ENCODE data around the gene NDUFAF4.

The NDUFAF4 gene

DNA sequence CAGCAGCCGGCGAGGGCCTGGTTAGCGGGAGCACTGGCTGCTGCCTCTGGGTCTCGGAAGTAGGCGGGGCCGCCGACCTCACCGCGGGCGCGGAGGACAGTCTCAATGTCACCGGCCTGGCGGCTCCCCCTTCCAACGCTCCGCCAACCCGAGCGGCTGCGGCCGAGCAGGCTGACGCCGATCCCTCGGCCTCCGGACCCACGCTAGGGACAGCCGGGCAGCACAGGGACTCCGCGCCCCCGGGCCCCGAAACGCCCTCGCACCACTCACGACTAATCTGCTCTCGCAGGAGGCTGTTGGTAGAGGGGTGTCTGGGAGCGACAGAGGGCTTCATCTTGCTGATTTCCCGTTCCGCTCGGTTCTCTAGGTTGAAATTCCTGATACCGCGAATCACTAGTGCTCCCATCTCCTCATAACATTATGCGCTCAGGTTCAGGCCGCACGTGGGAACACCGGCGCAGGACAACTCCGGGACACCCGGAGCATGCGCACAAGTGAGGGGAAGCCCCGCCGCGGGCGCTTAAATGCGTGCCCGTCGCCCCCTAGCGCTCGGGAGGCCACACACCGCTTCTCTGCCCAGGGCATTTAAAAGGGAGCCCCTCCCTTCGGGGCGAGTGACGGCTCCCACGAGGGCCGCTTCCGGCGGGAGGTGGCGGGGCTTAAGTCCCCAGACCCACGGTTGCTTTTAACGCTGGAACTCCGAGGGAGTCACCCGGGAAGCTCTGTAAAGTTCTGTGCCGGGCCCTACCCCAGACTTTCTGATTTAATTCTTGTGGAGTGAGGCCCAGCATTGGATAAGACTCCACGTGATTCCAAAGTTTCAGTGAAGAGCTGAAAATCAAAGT is at the start of gene NDUFAF4:
NDUFAF4 (minus strand) TSS at position 496 of the 845 bp plus-strand sequence; CDS start at position 406, 90 bp downstream.
- TF ChIP-seq, protein P1, sequence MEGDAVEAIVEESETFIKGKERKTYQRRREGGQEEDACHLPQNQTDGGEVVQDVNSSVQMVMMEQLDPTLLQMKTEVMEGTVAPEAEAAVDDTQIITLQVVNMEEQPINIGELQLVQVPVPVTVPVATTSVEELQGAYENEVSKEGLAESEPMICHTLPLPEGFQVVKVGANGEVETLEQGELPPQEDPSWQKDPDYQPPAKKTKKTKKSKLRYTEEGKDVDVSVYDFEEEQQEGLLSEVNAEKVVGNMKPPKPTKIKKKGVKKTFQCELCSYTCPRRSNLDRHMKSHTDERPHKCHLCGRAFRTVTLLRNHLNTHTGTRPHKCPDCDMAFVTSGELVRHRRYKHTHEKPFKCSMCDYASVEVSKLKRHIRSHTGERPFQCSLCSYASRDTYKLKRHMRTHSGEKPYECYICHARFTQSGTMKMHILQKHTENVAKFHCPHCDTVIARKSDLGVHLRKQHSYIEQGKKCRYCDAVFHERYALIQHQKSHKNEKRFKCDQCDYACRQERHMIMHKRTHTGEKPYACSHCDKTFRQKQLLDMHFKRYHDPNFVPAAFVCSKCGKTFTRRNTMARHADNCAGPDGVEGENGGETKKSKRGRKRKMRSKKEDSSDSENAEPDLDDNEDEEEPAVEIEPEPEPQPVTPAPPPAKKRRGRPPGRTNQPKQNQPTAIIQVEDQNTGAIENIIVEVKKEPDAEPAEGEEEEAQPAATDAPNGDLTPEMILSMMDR (IDR thresholded peaks at IDR 0.05; ENCODE audit: insufficient read depth, low read length, poor library complexity, severe bottlenecking) = peak; percentile 96
- Histone ChIP-seq H3K27me3 (replicated peaks; ENCODE audit: control insufficient read depth, insufficient read depth, low read length) (no peaks in the 10 kb centered on the region), H3K36me3 (ENCODE audit: control insufficient read depth, insufficient read depth, low read length) (peaks cover 3% of the 10 kb centered on the region), H3K4me3 (replicated peaks; ENCODE audit: low read depth, low read length) (peak within 1 kb of the TSS; percentile 79)
- peak; percentile 93 for DNase-seq (ENCODE audit: extremely low read depth, insufficient read length)

DNA sequence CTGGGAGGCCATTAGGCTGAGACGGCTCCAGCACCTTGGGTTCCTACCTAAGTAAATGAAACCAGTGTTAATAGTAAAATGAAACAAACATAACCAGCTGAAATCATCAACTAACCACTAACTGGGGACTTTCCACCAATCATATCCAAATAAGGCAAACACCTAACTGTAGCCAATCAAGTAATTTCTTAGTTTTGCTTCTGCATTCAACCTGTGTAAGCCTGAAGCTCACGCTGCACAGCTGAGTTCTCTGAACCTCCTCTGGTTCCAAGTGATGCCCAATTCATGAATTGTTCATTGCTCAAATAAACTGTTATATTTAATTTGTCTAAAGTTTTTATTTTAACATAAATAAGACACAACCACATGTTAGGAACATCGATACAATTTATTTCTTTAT is 49.4 kb upstream of the NDUFAF4 start:
- Histone ChIP-seq H3K27me3 (replicated peaks; ENCODE audit: control insufficient read depth, insufficient read depth, low read length) (no peaks in the 10 kb centered on the region), H3K4me3 (replicated peaks; ENCODE audit: low read depth, low read length) (no peak overlapping the region), H3K36me3 (ENCODE audit: control insufficient read depth, insufficient read depth, low read length) (no peaks in the 10 kb centered on the region)
- TF ChIP-seq, protein P1 (IDR thresholded peaks at IDR 0.05; ENCODE audit: insufficient read depth, low read length, poor library complexity, severe bottlenecking) = no peak
- peak; percentile 9 for DNase-seq (ENCODE audit: extremely low read depth, insufficient read length)

DNA sequence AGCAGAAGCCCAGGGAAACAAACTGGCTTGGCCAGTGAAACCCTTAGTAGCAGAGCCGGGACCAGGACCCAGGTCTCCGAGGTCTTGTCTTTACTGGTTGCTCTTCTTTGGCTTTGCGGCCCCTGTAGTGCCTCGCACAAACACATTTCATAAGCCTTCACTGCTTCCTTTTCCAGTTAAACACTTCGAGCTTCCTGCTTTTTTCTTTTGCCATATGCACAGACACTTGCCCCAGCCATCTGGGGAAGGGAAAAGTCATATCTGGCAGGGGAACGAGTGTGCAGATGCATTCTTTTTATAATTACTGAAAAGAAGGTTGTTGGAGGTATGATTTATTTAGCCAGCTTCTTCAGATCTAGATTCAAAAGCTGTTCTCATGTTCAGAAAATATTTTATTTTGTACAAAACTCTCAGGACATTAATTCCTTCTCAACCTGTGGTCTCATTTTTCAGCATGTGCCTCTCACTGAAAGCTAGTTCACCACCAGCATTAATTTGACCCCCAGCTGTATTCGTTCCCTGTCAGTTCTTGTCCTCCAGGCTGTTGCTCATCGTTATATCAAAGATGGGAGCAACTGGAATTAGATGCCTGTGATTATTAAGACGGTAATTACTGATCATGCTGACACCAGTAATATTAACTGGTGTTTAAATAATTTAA is 46.0 kb upstream of the NDUFAF4 start:
- H3K4me3 ChIP-seq (replicated peaks; ENCODE audit: low read depth, low read length) = no peak overlapping the region
- H3K36me3 ChIP-seq (ENCODE audit: control insufficient read depth, insufficient read depth, low read length) = no peaks in the 10 kb centered on the region
- TF ChIP-seq, protein P1 (IDR thresholded peaks at IDR 0.05; ENCODE audit: insufficient read depth, low read length, poor library complexity, severe bottlenecking) = no peak
- H3K27me3 ChIP-seq (replicated peaks; ENCODE audit: control insufficient read depth, insufficient read depth, low read length) = no peaks in the 10 kb centered on the region
- no peak for DNase-seq (ENCODE audit: extremely low read depth, insufficient read length)

DNA sequence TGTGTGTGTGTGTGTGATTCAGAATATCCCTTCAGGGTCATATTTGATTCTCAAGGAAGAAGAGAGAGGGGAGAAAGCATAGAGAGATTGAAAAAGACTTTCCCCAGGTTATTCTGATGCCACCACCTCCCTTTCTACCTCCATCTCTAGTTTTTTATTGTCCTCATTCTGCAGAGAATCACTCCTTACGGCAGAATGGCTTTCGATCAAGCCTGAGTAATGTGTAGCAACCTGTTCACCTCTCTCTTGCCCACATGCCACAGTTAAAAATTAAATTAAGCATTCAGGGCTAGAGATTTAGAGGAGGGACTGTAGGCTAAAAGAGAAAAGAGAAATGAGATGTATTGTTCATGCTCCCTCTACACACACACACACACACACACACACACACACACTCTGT is 45.0 kb upstream of the NDUFAF4 start:
- no peak for DNase-seq (ENCODE audit: extremely low read depth, insufficient read length)
- no peaks in the 10 kb centered on the region for H3K27me3 ChIP-seq (replicated peaks; ENCODE audit: control insufficient read depth, insufficient read depth, low read length)
- TF ChIP-seq, protein P1 (IDR thresholded peaks at IDR 0.05; ENCODE audit: insufficient read depth, low read length, poor library complexity, severe bottlenecking) = no peak

DNA sequence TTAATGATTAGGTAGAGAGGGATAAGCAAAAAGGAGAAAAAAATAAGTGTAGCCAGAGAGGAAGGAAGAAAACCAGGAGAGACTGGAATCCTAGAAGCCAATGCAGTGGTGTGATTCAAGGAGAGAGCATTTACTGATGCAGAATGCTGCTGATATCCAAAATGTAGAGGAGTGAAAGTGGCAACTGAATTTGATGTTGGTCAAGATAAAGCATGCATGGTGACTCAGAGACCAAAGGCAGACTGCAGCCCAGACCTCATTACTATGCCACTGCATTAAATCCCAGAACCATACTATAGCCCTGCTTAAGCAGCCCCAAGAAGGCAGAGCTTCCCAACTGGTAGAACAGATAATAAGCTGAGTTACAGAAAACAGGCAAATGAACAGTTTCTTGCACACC is 42.6 kb upstream of the NDUFAF4 start:
- Histone ChIP-seq H3K4me3 (replicated peaks; ENCODE audit: low read depth, low read length) (no peak overlapping the region), H3K27me3 (replicated peaks; ENCODE audit: control insufficient read depth, insufficient read depth, low read length) (no peaks in the 10 kb centered on the region), H3K36me3 (ENCODE audit: control insufficient read depth, insufficient read depth, low read length) (no peaks in the 10 kb centered on the region)
- TF ChIP-seq, protein P1 (IDR thresholded peaks at IDR 0.05; ENCODE audit: insufficient read depth, low read length, poor library complexity, severe bottlenecking) = no peak
- DNase-seq (ENCODE audit: extremely low read depth, insufficient read length) = no peak

More for the DNA sequence above, 45.0 kb upstream of the NDUFAF4 start:
- Histone ChIP-seq H3K36me3 (ENCODE audit: control insufficient read depth, insufficient read depth, low read length) (no peaks in the 10 kb centered on the region), H3K4me3 (replicated peaks; ENCODE audit: low read depth, low read length) (no peak overlapping the region)

Measured in GM06990 (cell line).